ENCODE results near the gene SLC22A31.

The SLC22A31 gene

DNA sequence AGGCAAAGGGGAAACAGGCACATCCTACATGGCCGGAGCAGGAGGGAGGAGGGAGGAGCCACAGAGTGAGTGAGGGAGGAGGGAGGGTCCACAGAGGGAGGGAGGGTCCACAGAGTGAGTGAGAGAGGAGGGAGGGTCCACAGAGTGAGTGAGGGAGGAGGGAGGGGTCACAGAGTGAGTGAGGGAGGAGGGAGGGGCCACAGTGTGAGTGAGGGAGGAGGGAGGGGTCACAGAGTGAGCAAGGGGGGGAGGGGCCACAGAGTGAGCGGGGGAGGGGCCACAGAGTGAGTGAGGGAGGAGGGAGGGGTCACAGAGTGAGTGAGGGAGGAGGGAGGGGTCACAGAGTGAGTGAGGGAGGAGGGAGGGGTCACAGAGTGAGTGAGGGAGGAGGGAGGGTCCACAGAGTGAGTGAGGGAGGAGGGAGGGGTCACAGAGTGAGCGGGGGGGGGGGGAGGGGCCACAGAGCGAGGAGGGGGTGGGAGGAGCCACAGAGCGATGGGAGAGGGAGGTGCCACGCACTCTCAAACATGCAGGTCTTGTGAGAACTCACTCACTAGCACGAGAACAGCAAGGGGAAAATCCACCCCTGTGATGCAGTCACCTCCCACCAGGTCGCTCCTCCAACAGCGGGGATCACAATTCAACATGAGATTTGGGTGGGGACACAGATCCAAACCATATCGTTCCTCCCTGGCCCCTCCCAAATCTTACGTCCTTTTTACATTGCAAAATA, 53.1 kb downstream of the SLC22A31 start:
- DNase-seq: no peak

DNA sequence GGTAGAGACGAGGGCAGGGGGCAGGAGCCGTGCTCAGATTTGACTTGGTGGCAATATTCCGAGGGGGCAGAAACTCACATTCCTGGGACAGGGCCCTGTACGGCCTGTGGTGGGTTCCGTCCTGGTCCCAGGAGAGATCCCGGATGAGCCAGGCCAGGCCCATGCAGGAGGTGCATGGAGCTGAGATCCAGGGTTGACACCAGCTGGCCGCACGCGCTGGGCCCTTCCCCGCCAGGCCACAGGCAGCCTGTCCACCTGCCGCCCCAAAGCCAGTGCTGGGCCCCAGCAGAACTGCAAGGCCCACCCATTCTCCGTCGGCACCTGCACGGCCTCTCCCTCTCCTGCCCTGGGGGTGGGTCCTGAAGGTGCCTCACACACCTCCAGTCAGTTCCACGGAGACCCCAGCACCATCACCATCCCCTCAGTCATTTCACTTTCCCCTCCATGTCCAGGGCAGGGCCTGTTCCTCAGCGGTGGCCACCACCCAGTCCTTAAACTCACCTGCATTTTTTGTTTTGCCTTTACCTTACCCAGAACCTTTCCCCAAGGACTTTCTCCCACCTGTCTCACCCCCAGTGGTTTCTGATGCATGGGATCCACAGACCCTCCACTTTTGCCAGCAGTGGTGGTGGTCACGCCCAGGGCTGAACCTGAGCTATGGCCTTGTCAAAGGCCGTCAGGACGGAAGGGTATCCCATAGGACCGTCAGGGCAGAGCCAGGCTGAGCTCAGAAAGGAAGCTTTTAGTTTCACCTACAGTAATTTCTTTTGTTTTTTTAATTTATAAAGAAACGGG, 53.9 kb downstream of the SLC22A31 start:
- no peak for DNase-seq

Measured in NCI-H2171 (cell line).